Measurements from ENCODE around the gene EIF2B2.
"Not testable (repeated sequence)": the region's sequence is repeated elsewhere in the genome, so short reads cannot be mapped to it uniquely, and the experiment has no call there.

GRCh38 chr14:74995781-74996180 lies 6.9 kb upstream of the EIF2B2 start:
- TF ChIP-seq YY1 (IDR thresholded peaks at IDR 0.05; ENCODE audit: insufficient read depth, insufficient read length); SUZ12 (IDR thresholded peaks at IDR 0.05; ENCODE audit: extremely low read depth, insufficient read depth, insufficient read length); ZNF274 (IDR thresholded peaks at IDR 0.05; ENCODE audit: low read depth, low read length): not testable (repeated sequence)

All from NT2/D1 (cell line).